ENCODE data around the gene MATN4. TPM values are rescaled to one million over a fixed set of nuclear protein-coding genes. Genes with fewer than 3 reads are reported as not detected.

The MATN4 gene
- total RNA-seq, 2 experiments from 2014 or later = 0.38 TPM; not detected in 1

DNA sequence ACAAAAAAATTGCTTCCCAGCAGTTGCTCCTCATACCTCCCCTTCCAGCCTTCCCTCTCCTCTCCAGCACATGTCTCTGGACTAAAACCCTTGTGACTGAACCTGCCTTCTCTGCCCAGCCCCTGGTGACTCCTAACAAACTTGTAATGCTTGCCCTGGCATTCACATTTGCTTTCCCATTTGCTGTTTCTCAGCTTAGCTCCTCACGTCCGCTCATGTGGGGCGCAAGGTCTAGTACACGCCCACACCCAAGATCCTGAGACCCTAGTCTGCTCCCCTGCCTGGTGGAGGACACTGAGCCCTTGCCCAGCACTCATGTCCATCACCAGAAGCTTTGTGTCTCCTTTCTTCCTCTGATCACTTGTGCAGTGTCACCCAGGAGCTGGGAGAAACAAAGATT is 19.7 kb downstream of the MATN4 start:
- H3K27ac ChIP-seq (ENCODE audit: low read depth, low read length, poor library complexity, severe bottlenecking) = no peak overlapping the region
- no peak overlapping the region for H3K4me3 ChIP-seq (ENCODE audit: low read depth, low read length, poor library complexity, severe bottlenecking)
- no peak overlapping the region for H3K4me2 ChIP-seq (ENCODE audit: low read length)
- H3K4me1 ChIP-seq (ENCODE audit: insufficient read depth, low read length, poor library complexity, severe bottlenecking) = no peaks in the 10 kb centered on the region
- no peak for DNase-seq (ENCODE audit: low spot score)
- ChIA-PET CTCF (ENCODE audit: unreplicated experiment) (no interaction called here), POLR2A (no interaction called here)
- no peak for TF ChIP-seq EZH2phosphoT487 (IDR thresholded peaks at IDR 0.05; ENCODE audit: borderline replicate concordance, low read depth, low read length)
- TF ChIP-seq, protein P1, sequence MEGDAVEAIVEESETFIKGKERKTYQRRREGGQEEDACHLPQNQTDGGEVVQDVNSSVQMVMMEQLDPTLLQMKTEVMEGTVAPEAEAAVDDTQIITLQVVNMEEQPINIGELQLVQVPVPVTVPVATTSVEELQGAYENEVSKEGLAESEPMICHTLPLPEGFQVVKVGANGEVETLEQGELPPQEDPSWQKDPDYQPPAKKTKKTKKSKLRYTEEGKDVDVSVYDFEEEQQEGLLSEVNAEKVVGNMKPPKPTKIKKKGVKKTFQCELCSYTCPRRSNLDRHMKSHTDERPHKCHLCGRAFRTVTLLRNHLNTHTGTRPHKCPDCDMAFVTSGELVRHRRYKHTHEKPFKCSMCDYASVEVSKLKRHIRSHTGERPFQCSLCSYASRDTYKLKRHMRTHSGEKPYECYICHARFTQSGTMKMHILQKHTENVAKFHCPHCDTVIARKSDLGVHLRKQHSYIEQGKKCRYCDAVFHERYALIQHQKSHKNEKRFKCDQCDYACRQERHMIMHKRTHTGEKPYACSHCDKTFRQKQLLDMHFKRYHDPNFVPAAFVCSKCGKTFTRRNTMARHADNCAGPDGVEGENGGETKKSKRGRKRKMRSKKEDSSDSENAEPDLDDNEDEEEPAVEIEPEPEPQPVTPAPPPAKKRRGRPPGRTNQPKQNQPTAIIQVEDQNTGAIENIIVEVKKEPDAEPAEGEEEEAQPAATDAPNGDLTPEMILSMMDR (conservative IDR thresholded peaks at IDR 0.05; ENCODE audit: low read length) = no peak
- BruUV-seq (replicated peaks) = no TSS peak
- H3K9me3 ChIP-seq (ENCODE audit: low read length) = no peaks in the 10 kb centered on the region
- no peaks in the 10 kb centered on the region for H3K79me2 ChIP-seq (ENCODE audit: insufficient read depth, low read depth, low read length)
- no peak overlapping the region for H2AFZ ChIP-seq (ENCODE audit: low read length)
- intact Hi-C loops (cut with micrococcal nuclease; ENCODE audit: unreplicated experiment) = no loop called here
- H4K20me1 ChIP-seq (ENCODE audit: insufficient read depth, low read length) = no peaks in the 10 kb centered on the region
- H3K9me2 ChIP-seq (ENCODE audit: insufficient read depth, low read length) = no peaks in the 10 kb centered on the region
- H3K36me3 ChIP-seq (ENCODE audit: insufficient read depth, low read length) = no peaks in the 10 kb centered on the region

- no peaks in the 10 kb centered on the region for H3K79me2 ChIP-seq (ENCODE audit: insufficient read depth, low read depth, low read length)
- CTCF ChIA-PET (ENCODE audit: unreplicated experiment) = no interaction called here
- no peaks in the 10 kb centered on the region for H3K36me3 ChIP-seq (ENCODE audit: insufficient read depth, low read length)
- H3K9me3 ChIP-seq (ENCODE audit: low read length) = no peaks in the 10 kb centered on the region
- H3K9me2 ChIP-seq (ENCODE audit: insufficient read depth, low read length) = no peaks in the 10 kb centered on the region
- H3K4me2 ChIP-seq (ENCODE audit: low read length) = no peak overlapping the region
- no peaks in the 10 kb centered on the region for H3K4me1 ChIP-seq (ENCODE audit: insufficient read depth, low read length, poor library complexity, severe bottlenecking)
- H3K27ac ChIP-seq (ENCODE audit: low read depth, low read length, poor library complexity, severe bottlenecking) = no peak overlapping the region
- H4K20me1 ChIP-seq (ENCODE audit: insufficient read depth, low read length) = no peaks in the 10 kb centered on the region
- intact Hi-C loops (cut with micrococcal nuclease; ENCODE audit: unreplicated experiment) = no loop called here
- POLR2A ChIA-PET = interaction anchor here (0.7 kb wide), 1 partner anchor 140 kb away, joined by 3 read pairs; no protein-coding TSS in a partner anchor
- DNase-seq (ENCODE audit: low spot score) = no peak
- no TSS peak for BruUV-seq (replicated peaks)
- no peak overlapping the region for H2AFZ ChIP-seq (ENCODE audit: low read length)
- H3K4me3 ChIP-seq (ENCODE audit: low read depth, low read length, poor library complexity, severe bottlenecking) = no peak overlapping the region
- TF ChIP-seq, protein P1 (conservative IDR thresholded peaks at IDR 0.05; ENCODE audit: low read length) = no peak
- no peak for TF ChIP-seq EZH2phosphoT487 (IDR thresholded peaks at IDR 0.05; ENCODE audit: borderline replicate concordance, low read depth, low read length)
These were observed 24.5 kb downstream of the MATN4 start for GRCh38 chr20:45283551-45284057.

- H3K27ac ChIP-seq (ENCODE audit: low read depth, low read length, poor library complexity, severe bottlenecking) = no peak overlapping the region
- intact Hi-C loops (cut with micrococcal nuclease; ENCODE audit: unreplicated experiment) = no loop called here
- no TSS peak for BruUV-seq (replicated peaks)
- no peaks in the 10 kb centered on the region for H3K4me1 ChIP-seq (ENCODE audit: insufficient read depth, low read length, poor library complexity, severe bottlenecking)
- H3K79me2 ChIP-seq (ENCODE audit: insufficient read depth, low read depth, low read length) = no peaks in the 10 kb centered on the region
- no peaks in the 10 kb centered on the region for H4K20me1 ChIP-seq (ENCODE audit: insufficient read depth, low read length)
- TF ChIP-seq, protein P1 (conservative IDR thresholded peaks at IDR 0.05; ENCODE audit: low read length) = no peak
- no peak for TF ChIP-seq EZH2phosphoT487 (IDR thresholded peaks at IDR 0.05; ENCODE audit: borderline replicate concordance, low read depth, low read length)
- ChIA-PET CTCF (ENCODE audit: unreplicated experiment) (interaction anchor here (0.6 kb wide), 1 partner anchor 69 kb away, joined by 3 read pairs; no protein-coding TSS in a partner anchor), POLR2A (no interaction called here)
- no peak for DNase-seq (ENCODE audit: low spot score)
- H3K9me3 ChIP-seq (ENCODE audit: low read length) = no peaks in the 10 kb centered on the region
- no peak overlapping the region for H3K4me2 ChIP-seq (ENCODE audit: low read length)
- no peak overlapping the region for H2AFZ ChIP-seq (ENCODE audit: low read length)
- no peaks in the 10 kb centered on the region for H3K9me2 ChIP-seq (ENCODE audit: insufficient read depth, low read length)
- no peak overlapping the region for H3K4me3 ChIP-seq (ENCODE audit: low read depth, low read length, poor library complexity, severe bottlenecking)
- no peaks in the 10 kb centered on the region for H3K36me3 ChIP-seq (ENCODE audit: insufficient read depth, low read length)
These were observed 25.2 kb downstream of the MATN4 start for GRCh38 chr20:45282700-45283550.
